GM10266 (cell line): Measurements from ENCODE around the gene TTLL3.

ENCODE experiments used
- DNase-seq: peaks from one replicate; pipeline ENCODE4 v3.0.0; 2012; ENCODE audit errors: extremely low spot score
- CTCF ChIP-seq: IDR thresholded peaks from 2 replicates; pipeline ENCODE4 v1.5.1; 2012; ENCODE audit warnings: mild to moderate bottlenecking, low read depth; ENCODE audit not compliant: control insufficient read depth, insufficient read depth; ENCODE audit errors: missing control alignments

TTLL3 gene

GRCh38 chr3:9815986-9816385, 5.9 kb downstream of the TTLL3 start:
- no peak for TF ChIP-seq CTCF
- DNase-seq: no peak

DNA sequence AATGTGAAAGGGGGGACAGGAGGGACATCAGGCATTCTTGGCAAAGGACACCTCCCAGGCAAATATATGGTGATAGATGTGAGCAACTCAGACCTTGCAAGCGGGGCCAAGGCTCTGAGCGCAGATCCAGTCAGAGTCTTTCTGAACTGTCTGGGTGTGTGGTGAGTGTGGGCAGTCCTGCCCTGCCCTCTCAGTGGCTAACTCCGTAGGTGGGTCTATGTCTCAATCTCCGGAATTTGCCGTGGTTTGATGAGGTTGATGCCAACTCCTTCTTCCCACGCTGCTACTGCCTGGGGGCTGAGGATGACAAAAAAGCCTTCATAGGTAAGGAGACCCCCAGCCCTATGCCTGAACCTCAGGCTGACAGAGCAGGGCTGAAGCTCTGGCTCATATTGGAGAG, 7.4 kb downstream of the TTLL3 start:
- no peak for TF ChIP-seq CTCF
- DNase-seq: no peak

- DNase-seq: no peak
- no peak for TF ChIP-seq CTCF
Measured at GRCh38 chr3:9818666-9819335, 8.7 kb downstream of the TTLL3 start.

- no peak for DNase-seq
- TF ChIP-seq CTCF: no peak
Measured at GRCh38 chr3:9820543-9820942, 10.5 kb downstream of the TTLL3 start.

DNA sequence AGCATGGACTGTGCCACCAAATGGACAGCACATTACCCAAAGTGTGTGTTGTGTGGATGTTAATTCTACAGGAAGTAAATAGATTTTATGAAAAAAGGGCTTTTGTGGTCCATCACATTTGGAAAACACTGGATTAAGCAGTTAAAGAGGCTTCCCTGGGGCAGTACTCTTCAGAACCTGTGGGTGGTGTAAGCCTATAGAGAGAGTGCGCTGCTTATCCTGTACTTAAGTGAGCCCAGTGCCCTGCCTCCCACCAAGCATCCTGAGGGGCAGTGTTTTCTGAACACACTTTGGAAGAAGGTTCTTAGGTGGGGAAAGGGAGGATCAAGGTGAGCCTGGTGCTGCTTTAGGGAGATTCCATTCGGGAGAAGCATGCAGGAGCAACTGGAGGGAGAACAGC, 10.9 kb downstream of the TTLL3 start:
- no peak for TF ChIP-seq CTCF
- DNase-seq: no peak

DNA sequence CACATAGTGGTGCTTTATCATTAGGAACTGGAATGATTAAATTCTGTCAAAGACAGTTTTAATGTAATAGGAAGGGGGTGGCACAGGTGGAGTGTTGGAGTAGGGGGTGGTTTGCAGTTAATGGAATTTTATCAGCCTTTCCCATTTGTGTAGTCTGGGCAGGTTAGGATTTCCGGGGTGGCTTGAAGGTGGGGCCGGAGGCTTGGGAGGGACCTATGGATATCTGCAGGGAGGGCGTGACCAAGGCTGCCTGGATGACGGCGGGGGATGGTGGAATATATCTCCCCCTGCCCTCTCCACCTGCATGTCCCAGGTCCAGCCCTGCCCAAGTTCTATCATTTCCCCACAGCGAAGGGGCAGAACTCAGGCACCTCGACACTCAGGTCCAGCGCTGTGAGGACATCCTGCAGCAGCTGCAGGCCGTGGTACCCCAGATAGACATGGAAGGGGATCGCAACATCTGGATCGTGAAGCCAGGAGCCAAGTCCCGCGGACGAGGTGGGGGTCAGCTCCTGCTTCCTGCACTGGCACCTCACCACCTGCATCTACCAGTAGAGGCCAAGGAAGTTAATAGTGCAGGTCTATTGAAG, 15.5 kb downstream of the TTLL3 start:
- no peak for DNase-seq
- no peak for TF ChIP-seq CTCF

DNA sequence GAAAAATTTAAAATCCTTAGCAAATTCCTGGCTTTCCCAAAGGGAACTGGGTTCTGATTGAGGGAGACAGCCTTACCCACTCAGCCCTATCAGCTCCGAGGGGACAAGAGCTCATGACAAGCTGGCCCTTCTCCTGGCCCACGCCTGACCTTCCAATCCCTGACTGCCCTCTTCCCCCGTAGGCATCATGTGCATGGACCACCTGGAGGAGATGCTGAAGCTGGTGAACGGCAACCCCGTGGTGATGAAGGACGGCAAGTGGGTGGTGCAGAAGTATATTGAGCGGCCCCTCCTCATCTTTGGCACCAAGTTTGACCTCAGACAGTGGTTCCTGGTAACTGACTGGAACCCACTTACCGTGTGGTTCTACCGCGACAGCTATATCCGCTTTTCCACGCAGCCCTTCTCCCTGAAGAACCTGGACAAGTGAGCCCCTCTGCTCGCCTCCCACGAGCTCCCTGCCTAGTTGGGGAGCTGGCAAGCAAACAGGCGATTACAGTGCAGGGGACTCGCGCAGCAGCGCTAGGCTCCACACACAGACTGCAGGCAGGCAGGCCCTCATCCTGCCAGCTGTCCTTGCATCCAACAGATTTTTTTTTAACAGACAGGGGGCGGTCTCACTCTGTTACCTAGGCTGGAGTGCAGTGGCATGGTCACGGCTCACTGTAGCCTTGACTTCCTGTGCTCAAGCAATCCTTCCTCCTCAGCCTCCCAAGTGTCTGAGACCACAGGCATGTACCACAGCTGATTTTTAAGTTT, 16.9 kb downstream of the TTLL3 start:
- no peak for DNase-seq

More for the DNA sequence above, 16.9 kb downstream of the TTLL3 start:
- TF ChIP-seq CTCF: peak; percentile 13
